LNCAP (cell line): ENCODE measurements around the gene RAD50.

Experiments
- TF ChIP-seq, protein P1 (sequence below): fragments of 450-650 bp; IDR thresholded peaks from 2 replicates; pipeline ENCODE4 v1.5.1; 2017; ENCODE audit warnings: mild to moderate bottlenecking

RAD50 gene

GRCh38 chr5:132556153-132556762 is 519 bp upstream of the RAD50 start:
- TF ChIP-seq, protein P1, sequence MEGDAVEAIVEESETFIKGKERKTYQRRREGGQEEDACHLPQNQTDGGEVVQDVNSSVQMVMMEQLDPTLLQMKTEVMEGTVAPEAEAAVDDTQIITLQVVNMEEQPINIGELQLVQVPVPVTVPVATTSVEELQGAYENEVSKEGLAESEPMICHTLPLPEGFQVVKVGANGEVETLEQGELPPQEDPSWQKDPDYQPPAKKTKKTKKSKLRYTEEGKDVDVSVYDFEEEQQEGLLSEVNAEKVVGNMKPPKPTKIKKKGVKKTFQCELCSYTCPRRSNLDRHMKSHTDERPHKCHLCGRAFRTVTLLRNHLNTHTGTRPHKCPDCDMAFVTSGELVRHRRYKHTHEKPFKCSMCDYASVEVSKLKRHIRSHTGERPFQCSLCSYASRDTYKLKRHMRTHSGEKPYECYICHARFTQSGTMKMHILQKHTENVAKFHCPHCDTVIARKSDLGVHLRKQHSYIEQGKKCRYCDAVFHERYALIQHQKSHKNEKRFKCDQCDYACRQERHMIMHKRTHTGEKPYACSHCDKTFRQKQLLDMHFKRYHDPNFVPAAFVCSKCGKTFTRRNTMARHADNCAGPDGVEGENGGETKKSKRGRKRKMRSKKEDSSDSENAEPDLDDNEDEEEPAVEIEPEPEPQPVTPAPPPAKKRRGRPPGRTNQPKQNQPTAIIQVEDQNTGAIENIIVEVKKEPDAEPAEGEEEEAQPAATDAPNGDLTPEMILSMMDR: no peak

GRCh38 chr5:132557478-132558172 is 848 bp downstream of the RAD50 start:
- TF ChIP-seq, protein P1: no peak

DNA sequence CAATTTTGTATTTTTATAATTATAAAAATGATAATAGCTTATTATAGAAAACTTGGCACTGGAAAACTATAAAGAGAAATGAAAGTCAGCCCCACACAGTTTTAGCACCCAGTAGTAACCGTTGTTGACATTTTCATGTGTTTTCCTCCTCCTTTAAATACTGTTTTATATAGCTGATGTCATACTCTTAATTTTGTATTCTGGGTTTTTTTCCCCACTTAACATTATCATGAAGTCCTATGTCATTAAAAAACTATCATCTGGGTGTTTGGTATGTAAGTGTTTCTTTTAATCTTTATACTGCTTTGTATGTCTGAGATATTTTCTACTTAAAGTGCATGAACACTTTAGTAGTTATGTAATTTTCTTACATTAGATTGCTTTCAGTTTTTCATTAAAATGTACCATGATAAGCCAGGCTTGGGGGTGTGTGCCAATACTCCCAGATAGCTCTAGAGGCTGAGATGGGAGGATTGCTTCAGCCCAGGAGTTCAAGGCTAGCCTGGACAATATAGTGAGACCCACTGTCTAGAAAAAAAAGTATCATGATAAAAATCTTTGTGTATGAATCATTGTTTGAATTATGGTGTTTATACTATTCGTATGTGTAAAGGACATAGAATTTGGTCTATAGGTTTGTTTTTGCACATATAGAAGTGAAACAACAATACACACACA is 2.7 kb downstream of the RAD50 start:
- TF ChIP-seq, protein P1: no peak

DNA sequence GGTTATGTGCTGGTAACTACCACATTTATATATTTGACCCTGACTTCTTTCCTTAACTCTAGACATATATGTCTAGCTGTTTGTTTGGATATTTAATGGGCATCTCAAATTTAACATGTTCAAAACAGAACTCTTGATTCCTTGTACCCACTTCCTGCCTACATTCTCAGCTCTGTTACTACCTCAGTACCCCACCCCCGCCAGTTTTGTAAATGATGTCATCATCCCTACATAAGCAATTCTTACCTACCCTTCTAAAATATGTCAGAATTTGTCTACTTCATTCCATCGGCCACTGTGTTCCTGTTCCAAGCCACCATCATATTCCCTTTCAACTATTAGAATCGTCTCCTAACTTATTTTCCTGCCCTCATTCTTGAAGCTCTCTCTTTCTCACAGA is 4.8 kb downstream of the RAD50 start:
- TF ChIP-seq, protein P1: no peak

GRCh38 chr5:132566657-132567056 is 9.9 kb downstream of the RAD50 start:
- TF ChIP-seq, protein P1: no peak

- TF ChIP-seq, protein P1: no peak
Measured at GRCh38 chr5:132576123-132576522, 19.3 kb downstream of the RAD50 start.

- TF ChIP-seq, protein P1: no peak
Measured at GRCh38 chr5:132586063-132586462, 29.3 kb downstream of the RAD50 start.
